SK-N-SH (cell line): ENCODE data around the gene C14orf93. TPM values are rescaled to one million over a fixed set of nuclear protein-coding genes. Genes with fewer than 3 reads are reported as not detected.

Source experiments
- CHD2 ChIP-seq: fragments of 150-350 bp; IDR thresholded peaks from 2 replicates; pipeline ENCODE4 v1.6.1; 2018; ENCODE audit warnings: low read length; ENCODE audit not compliant: partially characterized antibody
- ELF1 ChIP-seq: IDR thresholded peaks from 2 replicates; pipeline ENCODE4 v1.4.0; 2012
- EP300 ChIP-seq, 2 experiments: IDR thresholded peaks; 2 replicates each; pipeline versions ENCODE4 v1.4.0 to v1.6.1; 2012; ENCODE audit warnings: borderline replicate concordance in 1 of 2, low read depth in 1 of 2, low read length in 1 of 2
- FOXJ3 ChIP-seq: sonication (generic); formaldehyde crosslinking; IDR thresholded peaks from 2 replicates; pipeline ENCODE4 v1.5.1; 2020; ENCODE audit warnings: mild to moderate bottlenecking, missing genetic modification reagents
- GABPA ChIP-seq: IDR thresholded peaks from 2 replicates; pipeline ENCODE4 v1.4.0; 2012; ENCODE audit warnings: low read depth, mild to moderate bottlenecking
- GATA2 ChIP-seq: sonication (generic); formaldehyde crosslinking; IDR thresholded peaks from 2 replicates; pipeline ENCODE4 v1.5.0; 2020; ENCODE audit warnings: mild to moderate bottlenecking, missing genetic modification reagents
- MAX ChIP-seq: IDR thresholded peaks from 2 replicates; pipeline ENCODE4 v1.4.0; 2012; ENCODE audit warnings: low read depth
- MEF2A ChIP-seq: IDR thresholded peaks from 2 replicates; pipeline ENCODE4 v1.4.0; 2012; ENCODE audit warnings: low read depth, borderline replicate concordance
- MXI1 ChIP-seq: IDR thresholded peaks from 2 replicates; pipeline ENCODE4 v1.6.1; 2012; ENCODE audit warnings: mild to moderate bottlenecking, low read depth, low read length, improper control_type of control experiment
- NFIC ChIP-seq: IDR thresholded peaks from 2 replicates; pipeline ENCODE4 v1.4.0; 2012; ENCODE audit warnings: borderline replicate concordance
- NRF1 ChIP-seq: IDR thresholded peaks from 2 replicates; pipeline ENCODE4 v1.6.1; 2012; ENCODE audit warnings: low read depth, mild to moderate bottlenecking, low read length
- PBX3 ChIP-seq: IDR thresholded peaks from 2 replicates; pipeline ENCODE4; 2012
- POLR2AphosphoS5 ChIP-seq: IDR thresholded peaks from 2 replicates; pipeline ENCODE4 v1.6.1; 2012; ENCODE audit warnings: low read depth, low read length
- REST ChIP-seq: IDR thresholded peaks from 2 replicates; pipeline ENCODE4 v1.6.1; 2012; ENCODE audit warnings: mild to moderate bottlenecking, low read depth, low read length, moderate library complexity
- RFX5 ChIP-seq: IDR thresholded peaks from 2 replicates; pipeline ENCODE4 v1.6.1; 2012; ENCODE audit warnings: mild to moderate bottlenecking, improper control_type of control experiment, low read length
- SIN3A ChIP-seq: IDR thresholded peaks from 2 replicates; pipeline ENCODE4 v1.6.1; 2012; ENCODE audit warnings: low read depth, mild to moderate bottlenecking, low read length, moderate library complexity, borderline replicate concordance
- TEAD4 ChIP-seq: IDR thresholded peaks from 2 replicates; pipeline ENCODE4 v1.4.0; 2012; ENCODE audit warnings: mild to moderate bottlenecking, borderline replicate concordance; ENCODE audit not compliant: insufficient read depth
- polyA plus RNA-seq, 3 experiments: library from polyadenylated mRNA; depleted of rRNA; stranded (reverse); fragments of >200 nt; gene quantifications; 2 replicates each; pipeline ENCODE4 v1.2.3, GENCODE V29; 2012

Gene C14orf93
- polyA plus RNA-seq, 1 of the 3 experiments (the other 2 are of a cell fraction), result 9.1 TPM

GRCh38 chr14:23057757-23058653 is 48.1 kb upstream of the C14orf93 start (continued):
- no peak for TF ChIP-seq REST
- TF ChIP-seq FOXJ3 (CRISPR knock-in tag), result peak; percentile 30; the same call in 1 of the 2 replicates
- TF ChIP-seq EP300 (IDR thresholded peaks at IDR 0.05; ENCODE audit: borderline replicate concordance in 1 of 2, low read depth in 1 of 2, low read length in 1 of 2), result no peak
- 0 out of 2 replicates have a peak, but pooled peaks have one; percentile 21 for TF ChIP-seq NFIC
- TF ChIP-seq MEF2A, result no peak
- TF ChIP-seq TEAD4, result no peak
- no peak for TF ChIP-seq GATA2 (CRISPR knock-in tag)
- TF ChIP-seq SIN3A, result no peak; the same call in 1 of the 2 replicates
- TF ChIP-seq NRF1, result no peak
- TF ChIP-seq POLR2AphosphoS5, result peak; percentile 78
- peak; percentile 18; the same call in 1 of the 2 replicates for TF ChIP-seq MXI1
- no peak for TF ChIP-seq PBX3
- no peak for TF ChIP-seq GABPA
- TF ChIP-seq ELF1, result no peak
- no peak for TF ChIP-seq RFX5
- TF ChIP-seq MAX, result 0 out of 2 replicates have a peak, but pooled peaks have one; percentile 22
- peak; percentile 71 for TF ChIP-seq CHD2
